ENCODE results near the gene CT83. TPM values are rescaled to one million over a fixed set of nuclear protein-coding genes. Genes with fewer than 3 reads are reported as not detected.

Gene CT83
- not detected for total RNA-seq

- Mint-ChIP-seq H3K4me3 (no peak within 1 kb of the TSS), H3K27ac (no peak within 1 kb of the TSS), H3K36me3 (no peaks in the 10 kb centered on the region), H3K4me1 (ENCODE audit: low read depth) (no peaks in the 10 kb centered on the region), H3K27me3 (no peaks in the 10 kb centered on the region), H3K9me3 (peaks cover 3% of the 10 kb centered on the region)
- DNase-seq = no peak
- intact Hi-C loops (cut with micrococcal nuclease) = no loop called here
- POLR2A ChIA-PET = no interaction called here
- CTCF ChIA-PET = no interaction called here
These were observed at the start of gene CT83 for GRCh38 chrX:116462822-116463221. TSS of gene CT83 (minus strand) at chrX:116462976. CDS start at chrX:116462856, 120 bp downstream.

- H3K27ac Mint-ChIP-seq = no peak overlapping the region
- ChIA-PET POLR2A (no interaction called here), CTCF (no interaction called here)
- H3K27me3 Mint-ChIP-seq = no peaks in the 10 kb centered on the region
- H3K4me1 Mint-ChIP-seq (ENCODE audit: low read depth) = no peaks in the 10 kb centered on the region
- H3K36me3 Mint-ChIP-seq = no peaks in the 10 kb centered on the region
- H3K9me3 Mint-ChIP-seq = peaks cover 8% of the 10 kb centered on the region
- intact Hi-C loops (cut with micrococcal nuclease) = no loop called here
- H3K4me3 Mint-ChIP-seq = no peak overlapping the region
- no peak for DNase-seq
These were observed 37.0 kb upstream of the CT83 start for GRCh38 chrX:116499780-116500179.

- CTCF ChIA-PET = no interaction called here
- no peaks in the 10 kb centered on the region for H3K4me1 Mint-ChIP-seq (ENCODE audit: low read depth)
- intact Hi-C loops (cut with micrococcal nuclease) = no loop called here
These were observed 30.5 kb upstream of the CT83 start for GRCh38 chrX:116493271-116493670.

GRCh38 chrX:116490104-116490503 lies 27.3 kb upstream of the CT83 start:
- H3K27me3 Mint-ChIP-seq = no peaks in the 10 kb centered on the region
- intact Hi-C loops (cut with micrococcal nuclease) = no loop called here
- no peaks in the 10 kb centered on the region for H3K36me3 Mint-ChIP-seq
- H3K4me1 Mint-ChIP-seq (ENCODE audit: low read depth) = no peaks in the 10 kb centered on the region
- H3K27ac Mint-ChIP-seq = no peak overlapping the region
- H3K9me3 Mint-ChIP-seq = no peaks in the 10 kb centered on the region
- DNase-seq = no peak
- ChIA-PET POLR2A (no interaction called here), CTCF (no interaction called here)
- no peak overlapping the region for H3K4me3 Mint-ChIP-seq

More at GRCh38 chrX:116493271-116493670, 30.5 kb upstream of the CT83 start:
- no peak for DNase-seq
- Mint-ChIP-seq H3K4me3 (no peak overlapping the region), H3K9me3 (peaks cover 6% of the 10 kb centered on the region), H3K36me3 (no peaks in the 10 kb centered on the region), H3K27ac (no peak overlapping the region), H3K27me3 (no peaks in the 10 kb centered on the region)
- POLR2A ChIA-PET = no interaction called here

GRCh38 chrX:116480059-116480458 lies 17.3 kb upstream of the CT83 start:
- no peaks in the 10 kb centered on the region for H3K4me1 Mint-ChIP-seq (ENCODE audit: low read depth)
- no peak overlapping the region for H3K4me3 Mint-ChIP-seq
- H3K36me3 Mint-ChIP-seq = no peaks in the 10 kb centered on the region
- no peaks in the 10 kb centered on the region for H3K27me3 Mint-ChIP-seq
- intact Hi-C loops (cut with micrococcal nuclease) = no loop called here
- DNase-seq = no peak
- CTCF ChIA-PET = no interaction called here
- POLR2A ChIA-PET = no interaction called here
- no peak overlapping the region for H3K27ac Mint-ChIP-seq
- peaks cover 2% of the 10 kb centered on the region for H3K9me3 Mint-ChIP-seq

GRCh38 chrX:116449156-116449555 lies 13.6 kb downstream of the CT83 start:
- Mint-ChIP-seq H3K27ac (no peak overlapping the region), H3K36me3 (no peaks in the 10 kb centered on the region), H3K4me1 (ENCODE audit: low read depth) (no peaks in the 10 kb centered on the region), H3K9me3 (no peaks in the 10 kb centered on the region), H3K27me3 (no peaks in the 10 kb centered on the region), H3K4me3 (no peak overlapping the region)
- CTCF ChIA-PET = no interaction called here
- no peak for DNase-seq
- POLR2A ChIA-PET = no interaction called here
- intact Hi-C loops (cut with micrococcal nuclease) = no loop called here

GRCh38 chrX:116436358-116436816 lies 26.4 kb downstream of the CT83 start, which contains the start of gene SLC6A14:
TSS of gene SLC6A14 (plus strand) at chrX:116436606. CDS start at chrX:116436710, 104 bp downstream.
- Mint-ChIP-seq H3K27ac (no peak within 1 kb of the TSS), H3K9me3 (no peaks in the 10 kb centered on the region), H3K4me3 (no peak within 1 kb of the TSS), H3K27me3 (no peaks in the 10 kb centered on the region), H3K4me1 (ENCODE audit: low read depth) (no peaks in the 10 kb centered on the region), H3K36me3 (no peaks in the 10 kb centered on the region)
- POLR2A ChIA-PET = no interaction called here
- CTCF ChIA-PET = no interaction called here
- no peak for DNase-seq
- intact Hi-C loops (cut with micrococcal nuclease) = no loop called here

- H3K27ac Mint-ChIP-seq = no peak overlapping the region
- DNase-seq = no peak
- ChIA-PET CTCF (no interaction called here), POLR2A (no interaction called here)
- no peaks in the 10 kb centered on the region for H3K27me3 Mint-ChIP-seq
- no peaks in the 10 kb centered on the region for H3K4me1 Mint-ChIP-seq (ENCODE audit: low read depth)
- no peaks in the 10 kb centered on the region for H3K36me3 Mint-ChIP-seq
- H3K9me3 Mint-ChIP-seq = no peaks in the 10 kb centered on the region
- no peak overlapping the region for H3K4me3 Mint-ChIP-seq
- intact Hi-C loops (cut with micrococcal nuclease) = no loop called here
These were observed 27.2 kb downstream of the CT83 start for GRCh38 chrX:116435597-116435996.

GRCh38 chrX:116427978-116428377 lies 34.8 kb downstream of the CT83 start:
- no peak overlapping the region for H3K27ac Mint-ChIP-seq
- no peaks in the 10 kb centered on the region for H3K4me1 Mint-ChIP-seq (ENCODE audit: low read depth)
- no peak for DNase-seq
- H3K27me3 Mint-ChIP-seq = no peaks in the 10 kb centered on the region
- H3K9me3 Mint-ChIP-seq = no peaks in the 10 kb centered on the region
- CTCF ChIA-PET = no interaction called here
- intact Hi-C loops (cut with micrococcal nuclease) = no loop called here
- no peak overlapping the region for H3K4me3 Mint-ChIP-seq
- no peaks in the 10 kb centered on the region for H3K36me3 Mint-ChIP-seq
- POLR2A ChIA-PET = no interaction called here

GRCh38 chrX:116417968-116418367 lies 44.8 kb downstream of the CT83 start:
- intact Hi-C loops (cut with micrococcal nuclease) = no loop called here
- Mint-ChIP-seq H3K4me1 (ENCODE audit: low read depth) (no peaks in the 10 kb centered on the region), H3K27ac (no peak overlapping the region), H3K9me3 (no peaks in the 10 kb centered on the region), H3K4me3 (no peak overlapping the region), H3K27me3 (no peaks in the 10 kb centered on the region), H3K36me3 (no peaks in the 10 kb centered on the region)
- POLR2A ChIA-PET = no interaction called here
- DNase-seq = no peak
- CTCF ChIA-PET = no interaction called here

- no peaks in the 10 kb centered on the region for H3K27me3 Mint-ChIP-seq
- H3K27ac Mint-ChIP-seq = no peak overlapping the region
- POLR2A ChIA-PET = no interaction called here
- DNase-seq = no peak
- CTCF ChIA-PET = no interaction called here
- H3K36me3 Mint-ChIP-seq = no peaks in the 10 kb centered on the region
- no peaks in the 10 kb centered on the region for H3K4me1 Mint-ChIP-seq (ENCODE audit: low read depth)
- intact Hi-C loops (cut with micrococcal nuclease) = no loop called here
- no peaks in the 10 kb centered on the region for H3K9me3 Mint-ChIP-seq
- no peak overlapping the region for H3K4me3 Mint-ChIP-seq
These were observed 45.6 kb downstream of the CT83 start for GRCh38 chrX:116417214-116417613.

GRCh38 chrX:116413273-116413672 lies 49.5 kb downstream of the CT83 start:
- CTCF ChIA-PET = no interaction called here
- no peaks in the 10 kb centered on the region for H3K27me3 Mint-ChIP-seq
- no peaks in the 10 kb centered on the region for H3K9me3 Mint-ChIP-seq

More at GRCh38 chrX:116413273-116413672, 49.5 kb downstream of the CT83 start:
- DNase-seq = no peak
- no peaks in the 10 kb centered on the region for H3K36me3 Mint-ChIP-seq
- no peaks in the 10 kb centered on the region for H3K4me1 Mint-ChIP-seq (ENCODE audit: low read depth)
- POLR2A ChIA-PET = no interaction called here
- intact Hi-C loops (cut with micrococcal nuclease) = no loop called here
- no peak overlapping the region for H3K4me3 Mint-ChIP-seq
- no peak overlapping the region for H3K27ac Mint-ChIP-seq

Measured in activated CD4-positive, alpha-beta memory T cell treated with anti-CD3 and anti-CD28 coated beads for 36 hours (primary cell).